ENCODE data around the gene SHISA2. TPM values are rescaled to one million over a fixed set of nuclear protein-coding genes. Genes with fewer than 3 reads are reported as not detected.

Gene SHISA2
- total and polyA plus RNA-seq, 2 donors from 2014 or later = 3.4 to 3.7 TPM

DNA sequence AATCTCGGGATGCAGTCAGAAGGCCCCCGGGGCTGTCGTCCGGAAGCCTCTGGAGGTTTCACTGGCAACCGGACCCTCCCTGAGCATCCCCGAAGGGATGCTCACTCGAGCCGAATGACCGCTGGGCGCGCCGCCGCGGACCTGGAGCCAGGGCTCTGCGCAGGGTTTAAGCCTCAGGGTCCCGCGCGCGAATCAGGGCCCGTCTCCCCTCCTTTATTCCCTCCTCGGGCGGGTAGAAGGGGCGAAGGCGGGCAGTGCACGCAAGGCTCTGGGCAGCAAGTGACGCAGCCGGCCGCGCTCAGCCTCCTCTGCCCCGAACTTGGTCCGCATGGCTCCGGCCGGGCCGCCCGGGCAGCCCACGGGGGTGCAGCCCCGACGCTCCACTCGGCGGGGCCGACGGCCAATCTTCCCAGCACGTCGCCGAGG is 572 bp downstream of the SHISA2 start:
- Histone ChIP-seq H3K4me1 (ENCODE audit: control insufficient read depth in 2 of 3, insufficient read depth in 2 of 3, low read depth in 1 of 3, low read length in 3 of 3) (no peaks in the 10 kb centered on the region), H3K27me3 (ENCODE audit: control insufficient read depth, insufficient read depth, low read length) (peaks cover 3% of the 10 kb centered on the region), H3K36me3 (ENCODE audit: control insufficient read depth in 2 of 3, insufficient read depth in 3 of 3, low read length in 3 of 3) (peaks cover 0 to 4% (median 0%) of the 10 kb centered on the region in 3 donors), H3K27ac (ENCODE audit: low read depth in 2 of 2, low read length in 2 of 2) (no peak overlapping the region), H3K9ac (ENCODE audit: low read length in 3 of 3) (no peak overlapping the region), H3K4me3 (ENCODE audit: low read length in 3 of 3) (peak overlapping the region in 2 of 3 donors; percentile 39 to 50), H3K9me3 (ENCODE audit: control insufficient read depth in 2 of 3, insufficient read depth in 1 of 3, low read length in 3 of 3) (no peaks in the 10 kb centered on the region)
- FAIRE-seq (no peak), DNase-seq (peak; percentile 41 to 80 (median 59))
- intact Hi-C loops (cut with DNase I) = no loop called here
- TF ChIP-seq, protein P1, sequence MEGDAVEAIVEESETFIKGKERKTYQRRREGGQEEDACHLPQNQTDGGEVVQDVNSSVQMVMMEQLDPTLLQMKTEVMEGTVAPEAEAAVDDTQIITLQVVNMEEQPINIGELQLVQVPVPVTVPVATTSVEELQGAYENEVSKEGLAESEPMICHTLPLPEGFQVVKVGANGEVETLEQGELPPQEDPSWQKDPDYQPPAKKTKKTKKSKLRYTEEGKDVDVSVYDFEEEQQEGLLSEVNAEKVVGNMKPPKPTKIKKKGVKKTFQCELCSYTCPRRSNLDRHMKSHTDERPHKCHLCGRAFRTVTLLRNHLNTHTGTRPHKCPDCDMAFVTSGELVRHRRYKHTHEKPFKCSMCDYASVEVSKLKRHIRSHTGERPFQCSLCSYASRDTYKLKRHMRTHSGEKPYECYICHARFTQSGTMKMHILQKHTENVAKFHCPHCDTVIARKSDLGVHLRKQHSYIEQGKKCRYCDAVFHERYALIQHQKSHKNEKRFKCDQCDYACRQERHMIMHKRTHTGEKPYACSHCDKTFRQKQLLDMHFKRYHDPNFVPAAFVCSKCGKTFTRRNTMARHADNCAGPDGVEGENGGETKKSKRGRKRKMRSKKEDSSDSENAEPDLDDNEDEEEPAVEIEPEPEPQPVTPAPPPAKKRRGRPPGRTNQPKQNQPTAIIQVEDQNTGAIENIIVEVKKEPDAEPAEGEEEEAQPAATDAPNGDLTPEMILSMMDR (IDR thresholded peaks at IDR 0.05; ENCODE audit: borderline replicate concordance, extremely low read depth, insufficient read depth) = no peak

DNA sequence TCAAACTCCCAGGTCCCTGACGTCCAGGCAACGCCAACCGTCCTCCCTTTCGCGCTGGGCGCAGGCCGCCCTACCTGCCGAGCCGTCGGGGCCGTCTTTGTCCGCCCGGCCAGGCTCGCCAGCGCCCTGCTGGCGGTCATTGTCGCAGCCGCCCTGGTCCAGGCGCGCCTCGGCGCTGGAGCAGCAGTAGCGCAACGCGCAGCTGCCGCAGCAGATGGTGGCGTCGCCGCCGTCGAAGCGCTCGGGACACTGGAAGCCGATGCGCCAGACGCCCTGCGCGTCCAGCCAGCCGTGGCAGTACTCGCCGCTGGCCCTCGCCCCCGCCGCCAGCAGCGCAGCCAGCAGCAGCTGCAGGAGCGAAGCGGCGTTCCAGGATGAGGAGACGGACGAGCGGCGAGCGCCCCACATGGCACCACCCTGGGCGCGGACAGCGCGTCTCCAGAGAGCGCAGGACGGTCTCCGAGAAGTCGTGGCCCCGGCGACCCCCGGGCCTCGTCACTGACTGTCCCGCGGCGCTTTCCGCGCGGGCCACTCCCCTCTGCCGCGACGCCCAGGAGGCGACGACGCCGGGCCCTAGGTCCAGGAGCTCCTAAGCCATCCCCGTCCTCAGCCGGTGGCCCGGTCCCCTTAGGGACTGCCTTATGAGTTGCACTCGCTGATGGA is 1.1 kb downstream of the SHISA2 start:
- intact Hi-C loops (cut with DNase I) = no loop called here
- Histone ChIP-seq H3K27ac (ENCODE audit: low read depth in 2 of 2, low read length in 2 of 2) (no peak overlapping the region), H3K9ac (ENCODE audit: low read length in 3 of 3) (peak overlapping the region in 1 of 3 donors; percentile 27), H3K36me3 (ENCODE audit: control insufficient read depth in 2 of 3, insufficient read depth in 3 of 3, low read length in 3 of 3) (peaks cover 0 to 5% (median 0%) of the 10 kb centered on the region in 3 donors), H3K27me3 (ENCODE audit: control insufficient read depth, insufficient read depth, low read length) (peaks cover 3% of the 10 kb centered on the region), H3K4me3 (ENCODE audit: low read length in 3 of 3) (peak overlapping the region in 2 of 3 donors; percentile 50 to 59), H3K9me3 (ENCODE audit: control insufficient read depth in 2 of 3, insufficient read depth in 1 of 3, low read length in 3 of 3) (no peaks in the 10 kb centered on the region), H3K4me1 (ENCODE audit: control insufficient read depth in 2 of 3, insufficient read depth in 2 of 3, low read depth in 1 of 3, low read length in 3 of 3) (no peaks in the 10 kb centered on the region)
- TF ChIP-seq, protein P1 (IDR thresholded peaks at IDR 0.05; ENCODE audit: borderline replicate concordance, extremely low read depth, insufficient read depth) = no peak
- DNase-seq = peak; percentile 71 to 80 (median 73)
- FAIRE-seq = no peak

DNA sequence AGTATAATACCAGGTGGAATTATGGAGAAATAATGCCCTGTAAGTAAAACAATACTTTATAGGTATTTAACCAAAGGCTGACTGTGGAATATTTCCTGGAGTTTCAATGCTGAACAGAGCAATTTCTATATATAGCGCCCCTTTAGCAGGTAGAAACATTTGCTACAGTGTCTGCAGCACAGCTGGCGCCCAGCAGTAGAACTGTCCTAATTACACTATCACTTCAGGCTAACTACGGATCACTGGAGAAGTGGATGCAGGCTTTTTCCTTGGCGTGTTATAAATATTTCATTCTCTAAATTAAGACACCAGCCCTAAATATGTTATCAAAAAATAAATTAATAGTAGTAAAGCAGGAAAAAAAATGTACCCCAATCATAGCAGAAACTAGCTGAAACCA is 3.1 kb downstream of the SHISA2 start:
- Histone ChIP-seq H3K4me1 (ENCODE audit: control insufficient read depth in 2 of 3, insufficient read depth in 2 of 3, low read depth in 1 of 3, low read length in 3 of 3) (no peaks in the 10 kb centered on the region), H3K36me3 (ENCODE audit: control insufficient read depth in 2 of 3, insufficient read depth in 3 of 3, low read length in 3 of 3) (peaks cover 0 to 5% (median 0%) of the 10 kb centered on the region in 3 donors), H3K27ac (ENCODE audit: low read depth in 2 of 2, low read length in 2 of 2) (no peak overlapping the region), H3K9me3 (ENCODE audit: control insufficient read depth in 2 of 3, insufficient read depth in 1 of 3, low read length in 3 of 3) (no peaks in the 10 kb centered on the region), H3K4me3 (ENCODE audit: low read length in 3 of 3) (peak overlapping the region in 1 of 3 donors; percentile 86), H3K9ac (ENCODE audit: low read length in 3 of 3) (peak overlapping the region in 1 of 3 donors; percentile 74), H3K27me3 (ENCODE audit: control insufficient read depth, insufficient read depth, low read length) (peaks cover 3% of the 10 kb centered on the region)
- no peak for FAIRE-seq
- peak in 2 of 5 donors; percentile 50 to 61 for DNase-seq
- TF ChIP-seq, protein P1 (IDR thresholded peaks at IDR 0.05; ENCODE audit: borderline replicate concordance, extremely low read depth, insufficient read depth) = no peak
- intact Hi-C loops (cut with DNase I) = no loop called here
